Urothelium cell line (cell line): ENCODE measurements around the gene RPRD1A.
A peak's percentile ranks its signal among the peaks of the same experiment; 100 is the strongest.
"Not testable (repeated sequence)": the region's sequence is repeated elsewhere in the genome, so short reads cannot be mapped to it uniquely, and the experiment has no call there.

Experiments used
- DNase-seq: peaks from one replicate; pipeline ENCODE4 v3.0.0; 2011; ENCODE audit warnings: low spot score, mixed read lengths
- FAIRE-seq: peaks from 2 replicates; lab custom pipeline; 2011; peaks lifted over from hg19 to GRCh38; lab: Jason Lieb, UNC

The RPRD1A gene

GRCh38 chr18:36034299-36034895, 33.0 kb downstream of the RPRD1A start:
- no peak for FAIRE-seq

GRCh38 chr18:36031903-36032302, 35.5 kb downstream of the RPRD1A start:
- no peak for FAIRE-seq

More at GRCh38 chr18:36034299-36034895, 33.0 kb downstream of the RPRD1A start:
- no peak for DNase-seq

DNA sequence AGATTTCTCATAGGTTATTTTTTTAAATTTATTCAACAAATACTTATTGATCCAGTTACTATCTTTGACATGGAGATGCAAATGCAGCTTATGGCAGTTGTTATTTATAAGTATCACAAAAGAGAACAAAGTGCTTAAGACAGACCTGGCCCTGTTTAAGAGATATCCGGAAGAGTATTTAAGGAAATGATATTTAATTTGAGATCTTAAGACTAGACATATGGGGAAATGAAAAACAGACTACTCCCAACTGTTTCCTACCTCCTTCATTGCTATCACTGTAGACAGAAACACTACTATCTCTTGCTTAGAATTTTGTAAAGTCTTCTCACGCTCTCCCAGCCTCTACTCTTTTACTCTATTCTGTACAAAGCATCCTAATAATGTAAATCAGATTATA, 36.0 kb downstream of the RPRD1A start:
- DNase-seq (no peak), FAIRE-seq (no peak)

More at GRCh38 chr18:36031903-36032302, 35.5 kb downstream of the RPRD1A start:
- no peak for DNase-seq

- FAIRE-seq (no peak), DNase-seq (no peak)
Observed at GRCh38 chr18:36028859-36029258, 38.5 kb downstream of the RPRD1A start.

- DNase-seq (no peak), FAIRE-seq (no peak)
Observed at GRCh38 chr18:36025025-36025424, 42.3 kb downstream of the RPRD1A start.

- not testable (repeated sequence) for FAIRE-seq
Observed at GRCh38 chr18:36024241-36024640, 43.1 kb downstream of the RPRD1A start.

GRCh38 chr18:36023336-36023735, 44.0 kb downstream of the RPRD1A start:
- FAIRE-seq (no peak), DNase-seq (no peak)

More at GRCh38 chr18:36024241-36024640, 43.1 kb downstream of the RPRD1A start:
- not testable (repeated sequence) for DNase-seq

DNA sequence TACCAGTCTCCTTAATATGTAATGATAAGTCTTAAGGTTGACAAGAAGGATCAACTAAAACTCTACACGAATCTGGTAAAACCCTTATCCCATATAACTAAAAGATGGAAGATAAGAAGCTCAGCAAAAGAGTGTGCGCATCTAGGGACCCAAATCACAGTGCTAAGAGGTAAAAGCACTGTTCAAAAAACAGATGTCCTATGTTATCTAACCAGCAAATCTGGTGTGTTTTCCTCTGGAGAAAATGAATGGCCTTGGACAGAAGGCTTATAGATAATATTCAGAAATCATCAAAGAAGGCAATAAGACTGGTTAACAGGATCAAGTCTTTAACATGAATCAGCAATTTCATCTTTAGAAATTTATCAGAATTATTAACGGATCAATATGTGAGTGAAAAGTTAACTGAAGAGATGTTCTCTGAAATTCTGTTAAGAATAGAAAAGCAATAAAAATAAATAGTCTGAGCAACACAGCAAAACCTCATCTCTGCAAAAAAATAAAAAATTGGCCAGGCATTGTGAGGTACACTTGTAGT, 47.1 kb downstream of the RPRD1A start:
- DNase-seq = no peak
- no peak for FAIRE-seq

DNA sequence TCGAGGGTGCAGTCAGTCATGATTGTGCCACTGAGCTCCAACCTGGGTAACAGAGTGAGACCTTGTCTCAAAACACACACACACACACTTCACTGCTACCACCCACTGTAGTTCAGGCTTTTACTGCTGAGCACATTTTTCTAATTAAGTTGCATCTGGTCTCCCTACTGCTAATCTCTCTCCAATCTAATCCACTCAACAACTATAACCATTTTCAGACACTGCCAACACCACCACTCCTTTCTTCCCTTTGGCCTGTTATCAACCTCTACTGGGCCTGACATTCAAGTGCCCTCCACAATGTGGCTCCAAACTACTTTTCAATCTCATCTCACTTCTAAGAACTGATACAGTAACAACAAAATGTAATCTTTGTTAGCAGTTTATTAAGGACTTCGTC, 50.1 kb downstream of the RPRD1A start:
- FAIRE-seq (no peak), DNase-seq (no peak)

- FAIRE-seq (no peak), DNase-seq (no peak)
Observed at GRCh38 chr18:36015629-36016028, 51.7 kb downstream of the RPRD1A start.

DNA sequence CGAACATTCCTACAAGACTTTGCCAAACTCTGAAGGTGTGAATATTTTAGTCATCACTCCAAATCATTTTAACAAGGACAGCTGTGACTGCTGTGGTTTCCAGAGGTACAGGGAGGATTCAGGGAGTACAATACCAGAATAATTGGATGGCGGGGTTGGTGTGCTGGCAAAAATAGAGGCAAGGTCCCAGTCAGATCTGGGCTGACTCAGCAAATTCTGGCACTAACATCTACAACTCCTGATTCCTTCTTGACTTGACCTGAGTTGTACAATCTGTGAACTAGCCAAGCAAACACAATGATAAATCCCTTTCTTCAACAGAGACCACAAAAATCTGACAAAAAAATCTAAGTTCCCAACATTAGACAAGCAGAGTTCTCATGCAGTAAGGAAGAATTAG, 54.5 kb downstream of the RPRD1A start:
- DNase-seq = no peak
- FAIRE-seq = no peak

GRCh38 chr18:36009214-36009613, 58.1 kb downstream of the RPRD1A start:
- no peak for FAIRE-seq

GRCh38 chr18:36006997-36007396, 60.4 kb downstream of the RPRD1A start:
- no peak for FAIRE-seq
- DNase-seq = no peak

More at GRCh38 chr18:36009214-36009613, 58.1 kb downstream of the RPRD1A start:
- DNase-seq = no peak

DNA sequence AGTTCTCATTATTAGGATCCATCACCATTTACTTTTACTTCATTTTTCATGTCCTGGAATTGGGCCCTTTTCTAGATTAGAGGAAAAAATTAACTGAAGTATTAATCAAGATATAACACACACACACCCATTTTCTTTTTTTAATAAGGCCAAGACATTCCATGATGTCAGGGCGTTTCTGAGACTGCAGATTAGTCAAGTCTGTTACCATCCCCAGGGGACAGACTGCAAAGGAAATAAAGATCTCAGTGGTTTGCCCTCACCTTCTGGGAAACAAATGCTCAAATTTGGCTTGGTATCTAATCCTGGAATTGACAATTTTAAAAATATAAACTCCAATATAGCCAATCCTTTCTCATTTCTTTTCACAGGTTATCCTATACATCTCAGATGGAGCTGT, 67.4 kb downstream of the RPRD1A start:
- FAIRE-seq (no peak), DNase-seq (no peak)

DNA sequence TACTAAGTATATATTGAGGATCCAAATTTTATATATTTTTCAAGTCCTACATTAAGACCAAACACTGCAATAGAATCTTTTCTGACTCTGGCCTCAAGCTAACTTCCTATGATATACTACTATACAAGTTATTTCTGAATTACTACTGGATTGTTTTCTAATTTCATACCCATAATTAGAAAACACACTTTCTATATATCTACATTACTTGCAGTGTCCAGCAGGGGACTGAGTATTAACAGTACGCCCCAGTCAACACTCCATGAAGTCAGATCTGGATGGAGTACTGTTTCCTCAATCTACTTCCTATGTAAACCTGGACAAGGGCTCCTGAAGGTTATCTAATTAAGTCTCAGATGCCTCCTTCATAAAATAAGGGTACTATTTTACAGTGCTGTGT, 68.4 kb downstream of the RPRD1A start:
- peak; percentile 6 for DNase-seq
- FAIRE-seq = no peak

DNA sequence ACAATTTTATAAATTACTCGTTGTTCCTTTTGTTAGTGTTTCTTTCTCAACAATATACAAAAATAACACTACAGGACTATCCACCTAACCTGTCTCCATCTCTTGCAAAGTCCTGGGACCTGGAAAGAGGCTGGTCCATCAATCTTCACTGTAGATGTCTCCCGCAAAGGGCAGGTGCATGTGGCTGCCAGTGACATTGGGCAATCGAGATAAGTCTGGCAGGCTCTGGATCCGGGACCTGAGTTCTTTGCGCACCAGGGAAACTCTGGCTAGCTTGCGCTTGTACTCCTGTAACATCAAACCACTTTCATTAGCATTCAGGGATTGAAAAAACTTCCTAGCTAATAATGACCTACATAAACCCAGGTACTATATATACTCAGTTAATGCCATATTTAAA, 74.3 kb downstream of the RPRD1A start:
- no peak for DNase-seq
- no peak for FAIRE-seq

GRCh38 chr18:35991696-35992095, 75.7 kb downstream of the RPRD1A start:
- DNase-seq = no peak
- FAIRE-seq = no peak

DNA sequence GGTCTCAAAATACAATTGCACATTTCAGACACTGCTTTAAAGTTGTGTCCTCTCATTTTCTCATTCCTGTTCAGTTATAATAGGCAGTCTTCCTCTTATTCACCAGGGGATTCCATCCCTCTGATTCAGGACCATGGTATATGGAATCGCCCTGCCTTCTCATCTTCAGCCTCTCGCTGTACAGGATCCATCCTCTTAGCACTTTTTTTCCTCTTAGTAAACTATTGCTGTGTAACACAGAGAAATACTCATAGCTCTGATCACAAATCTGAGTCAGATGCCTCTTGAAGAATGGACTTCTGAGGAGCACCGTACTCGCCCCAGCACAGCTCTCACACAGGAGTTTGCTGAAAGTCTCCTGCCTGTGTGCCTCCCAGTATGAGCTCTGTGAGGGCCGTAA, 83.5 kb downstream of the RPRD1A start:
- DNase-seq = no peak
- FAIRE-seq = no peak

DNA sequence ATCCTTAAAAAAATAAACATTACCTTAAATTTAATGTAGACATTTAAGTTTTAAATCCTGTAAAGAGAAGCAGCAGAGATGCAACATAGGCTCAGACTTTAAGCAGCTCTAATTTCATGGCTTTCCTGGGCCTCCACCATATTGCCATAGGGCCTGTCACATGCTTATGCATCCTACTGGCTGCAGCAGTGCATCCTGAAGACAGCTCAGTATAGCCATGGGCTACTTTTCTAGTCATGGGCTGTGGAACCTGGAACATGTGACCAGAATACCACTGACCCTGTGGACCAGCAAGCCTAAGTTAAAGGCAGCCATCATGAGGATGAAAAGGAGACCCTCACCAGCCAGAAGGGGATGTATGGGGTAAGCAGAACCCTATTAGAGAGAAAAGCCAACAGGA, 84.2 kb downstream of the RPRD1A start:
- no peak for FAIRE-seq
- no peak for DNase-seq

GRCh38 chr18:35982409-35983114, 84.8 kb downstream of the RPRD1A start:
- DNase-seq (no peak), FAIRE-seq (no peak)

DNA sequence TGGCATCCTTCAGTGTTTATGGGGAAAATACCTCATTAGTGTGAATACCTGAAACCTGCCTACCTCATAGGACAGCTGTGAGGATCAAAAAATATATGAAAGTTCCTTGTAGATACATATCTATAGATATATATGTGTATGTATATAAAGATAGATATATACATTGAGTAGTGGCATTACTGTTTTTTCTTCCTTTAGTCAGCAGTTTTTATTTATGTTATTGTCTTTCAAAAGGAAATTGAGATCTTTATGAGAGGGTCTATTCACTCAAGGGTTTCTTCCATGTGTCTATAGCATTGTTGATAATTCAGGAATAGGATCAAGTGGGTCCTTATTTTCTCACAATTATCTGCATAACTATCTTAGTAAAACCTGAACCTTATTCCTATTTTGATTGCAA, 88.2 kb downstream of the RPRD1A start:
- FAIRE-seq (no peak), DNase-seq (no peak)

DNA sequence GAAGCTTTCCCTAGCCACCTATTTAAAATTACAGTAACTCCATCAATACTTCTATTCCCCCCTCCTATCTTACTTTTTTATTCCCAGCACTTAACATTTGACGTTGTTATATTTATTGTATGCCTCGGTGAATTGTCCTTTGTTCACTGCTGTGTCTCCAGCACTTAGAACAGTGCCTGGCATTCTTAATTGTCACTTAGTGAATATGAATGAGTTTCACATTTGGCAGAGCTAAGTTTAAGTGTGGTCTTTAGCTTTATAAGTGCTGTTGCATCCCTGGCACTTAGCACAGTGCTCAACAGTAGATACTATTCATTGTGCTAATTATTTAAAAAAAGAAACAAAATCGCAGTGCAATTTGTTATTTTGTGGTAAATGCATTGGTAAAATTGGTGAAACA, 93.2 kb downstream of the RPRD1A start:
- FAIRE-seq (no peak), DNase-seq (no peak)
